NCI-H82 treated with DMSO at 0.1 percent for 48 hours (cell line): ENCODE measurements around the gene SLC22A12.
"Not testable (repeated sequence)": the region's sequence is repeated elsewhere in the genome, so short reads cannot be mapped to it uniquely, and the experiment has no call there.

ENCODE experiments used
- DNase-seq: peaks from one replicate; lab custom pipeline; 2025; ENCODE audit not compliant: unreplicated experiment; lab: John Stamatoyannopoulos, UW

Gene SLC22A12

GRCh38 chr11:64583296-64584262, 7.4 kb upstream of the SLC22A12 start:
- no peak for DNase-seq

- DNase-seq: no peak
Measured at GRCh38 chr11:64585150-64585549, 5.9 kb upstream of the SLC22A12 start.

GRCh38 chr11:64586366-64586765, 4.7 kb upstream of the SLC22A12 start:
- DNase-seq: no peak

GRCh38 chr11:64588701-64589100, 2.3 kb upstream of the SLC22A12 start:
- no peak for DNase-seq

GRCh38 chr11:64591257-64592233, 525 bp downstream of the SLC22A12 start:
- no peak for DNase-seq

- no peak for DNase-seq
Measured at GRCh38 chr11:64592234-64592615, 1.2 kb downstream of the SLC22A12 start.

GRCh38 chr11:64592656-64593055, 1.6 kb downstream of the SLC22A12 start:
- no peak for DNase-seq

- no peak for DNase-seq
Measured at GRCh38 chr11:64593156-64594105, 2.4 kb downstream of the SLC22A12 start.

GRCh38 chr11:64594159-64594939, 3.3 kb downstream of the SLC22A12 start:
- DNase-seq: no peak

- not testable (repeated sequence) for DNase-seq
Measured at GRCh38 chr11:64595922-64596321, 4.9 kb downstream of the SLC22A12 start.

GRCh38 chr11:64597671-64598101, 6.7 kb downstream of the SLC22A12 start:
- DNase-seq: no peak

GRCh38 chr11:64598106-64598796, 7.2 kb downstream of the SLC22A12 start:
- no peak for DNase-seq

- DNase-seq: no peak
Measured at GRCh38 chr11:64598797-64599697, 8.0 kb downstream of the SLC22A12 start.

- no peak for DNase-seq
Measured at GRCh38 chr11:64599698-64600211, 8.7 kb downstream of the SLC22A12 start.

- no peak for DNase-seq
Measured at GRCh38 chr11:64600281-64600992, 9.4 kb downstream of the SLC22A12 start.

- no peak for DNase-seq
Measured at GRCh38 chr11:64601605-64602465, 10.8 kb downstream of the SLC22A12 start.
